Tibial artery (tissue), 4 donors: ENCODE results near the gene FXYD6.

ENCODE experiments used
- DNase-seq, 2 donors: peaks; one replicate each; pipeline ENCODE4 v3.0.0-alpha.2; 2019
- H3K27ac ChIP-seq, 2 donors: fragments of 200-600 bp; sonication (generic) in 1 of 2; 1 replicate in 1 of 2; 2 replicates in 1 of 2; pipeline ENCODE4 v1.5.1; 2018 to 2019; ENCODE audit warnings: mild to moderate bottlenecking in 1 of 2
- H3K27me3 ChIP-seq, 2 donors: fragments of 200-600 bp; sonication (generic) in 1 of 2; one replicate each; pipeline versions ENCODE4 v1.5.1 to v1.6.0; 2016 to 2019
- H3K36me3 ChIP-seq, 3 donors: fragments of 200-600 bp; sonication (generic) in 2 of 3; one replicate each; pipeline ENCODE4 v1.5.1; 2016 to 2019; ENCODE audit warnings: mild to moderate bottlenecking in 2 of 3
- H3K4me1 ChIP-seq, 4 donors: fragments of 200-600 bp; sonication (generic) in 2 of 4; 1 replicate in 3 of 4; 2 replicates in 1 of 4; pipeline ENCODE4 v1.5.1; 2016 to 2019
- H3K4me3 ChIP-seq, 2 donors: fragments of 200-600 bp; sonication (generic) in 1 of 2; 1 replicate in 1 of 2; 2 replicates in 1 of 2; pipeline ENCODE4 v1.5.1; 2018 to 2019; ENCODE audit warnings: mild to moderate bottlenecking in 2 of 2
- H3K9me3 ChIP-seq, 3 donors: fragments of 200-600 bp; sonication (generic) in 1 of 3; one replicate each; pipeline ENCODE4 v1.5.1; 2016 to 2019
- CTCF ChIP-seq, 2 experiments: fragments of 200-600 bp in 1 of 2; fragments of 450-650 bp in 1 of 2; IDR thresholded peaks; one replicate each; pipeline ENCODE4 v1.5.1; 2017 to 2019; ENCODE audit warnings: antibody characterized with exemption in 2 of 2, mild to moderate bottlenecking in 1 of 2, moderate library complexity in 1 of 2
- intact Hi-C: fragments of 100-400 bp; cut with DNase I; formaldehyde crosslinking; loops from one replicate; pipeline ENCODE4 v1.15.0; 2023; ENCODE audit warnings: low total_unique reads

FXYD6 gene

GRCh38 chr11:117837070-117837776, 39.2 kb downstream of the FXYD6 start:
- intact Hi-C loops: no loop called here
- DNase-seq: peak; percentile 12 to 59
- H3K4me1 ChIP-seq: peaks cover 0 to 2% (median 0%) of the 10 kb centered on the region in 4 donors
- H3K27ac ChIP-seq: no peak overlapping the region
- H3K9me3 ChIP-seq: no peaks in the 10 kb centered on the region
- peaks cover 0 to 5% (median 0%) of the 10 kb centered on the region in 3 donors for H3K36me3 ChIP-seq
- H3K4me3 ChIP-seq: no peak overlapping the region
- TF ChIP-seq CTCF (IDR thresholded peaks at IDR 0.05): no peak
- H3K27me3 ChIP-seq: peaks cover 0 to 29% of the 10 kb centered on the region in 2 donors

- Histone ChIP-seq H3K9me3 (no peaks in the 10 kb centered on the region), H3K4me3 (no peak overlapping the region), H3K27me3 (peaks cover 0 to 37% of the 10 kb centered on the region in 2 donors), H3K27ac (no peak overlapping the region), H3K4me1 (peaks cover 0 to 2% (median 0%) of the 10 kb centered on the region in 4 donors), H3K36me3 (peaks cover 0 to 5% (median 0%) of the 10 kb centered on the region in 3 donors)
- intact Hi-C loops: no loop called here
- no peak for TF ChIP-seq CTCF (IDR thresholded peaks at IDR 0.05)
- peak; percentile 26 to 63 for DNase-seq
These were observed 40.1 kb downstream of the FXYD6 start for GRCh38 chr11:117836077-117836960.

GRCh38 chr11:117835576-117835975, 40.9 kb downstream of the FXYD6 start:
- DNase-seq: no peak
- intact Hi-C loops: no loop called here
- Histone ChIP-seq H3K36me3 (peaks cover 0 to 5% (median 0%) of the 10 kb centered on the region in 3 donors), H3K9me3 (no peaks in the 10 kb centered on the region), H3K4me1 (peaks cover 0 to 2% (median 0%) of the 10 kb centered on the region in 4 donors), H3K27ac (no peak overlapping the region), H3K4me3 (no peak overlapping the region), H3K27me3 (peaks cover 0 to 43% of the 10 kb centered on the region in 2 donors)
- TF ChIP-seq CTCF (IDR thresholded peaks at IDR 0.05): no peak

- Histone ChIP-seq H3K4me1 (peaks cover 0 to 2% (median 0%) of the 10 kb centered on the region in 4 donors), H3K9me3 (no peaks in the 10 kb centered on the region), H3K27ac (no peak overlapping the region), H3K27me3 (peaks cover 0 to 47% of the 10 kb centered on the region in 2 donors), H3K4me3 (no peak overlapping the region), H3K36me3 (peaks cover 0 to 5% (median 0%) of the 10 kb centered on the region in 3 donors)
- intact Hi-C loops: no loop called here
- no peak for TF ChIP-seq CTCF (IDR thresholded peaks at IDR 0.05)
- peak; percentile 9 to 39 for DNase-seq
These were observed 41.5 kb downstream of the FXYD6 start for GRCh38 chr11:117834838-117835443.

- intact Hi-C loops: no loop called here
- DNase-seq: peak in 1 of 2 donors; percentile 11
- TF ChIP-seq CTCF (IDR thresholded peaks at IDR 0.05): no peak
- peaks cover 0 to 2% (median 0%) of the 10 kb centered on the region in 4 donors for H3K4me1 ChIP-seq
- H3K27ac ChIP-seq: no peak overlapping the region
- no peaks in the 10 kb centered on the region for H3K9me3 ChIP-seq
- H3K4me3 ChIP-seq: no peak overlapping the region
- H3K36me3 ChIP-seq: peaks cover 0 to 5% (median 0%) of the 10 kb centered on the region in 3 donors
- H3K27me3 ChIP-seq: peaks cover 0 to 51% of the 10 kb centered on the region in 2 donors
These were observed 42.2 kb downstream of the FXYD6 start for GRCh38 chr11:117834068-117834810.
